GM12878 (cell line): ENCODE measurements around the gene MGME1.

Experiments used
- CHD2 ChIP-seq: IDR thresholded peaks from 2 replicates; pipeline ENCODE4 v1.6.1; 2011; ENCODE audit warnings: low read depth, low read length, improper control_type of control experiment, borderline replicate concordance
- IRF4 ChIP-seq: IDR thresholded peaks from 2 replicates; pipeline ENCODE4 v1.6.1; 2011; ENCODE audit warnings: low read depth, low read length
- PAX5 ChIP-seq: IDR thresholded peaks from 2 replicates; pipeline ENCODE4 v1.6.1; 2011; ENCODE audit warnings: low read depth, low read length, borderline replicate concordance
- POLR2A ChIP-seq: IDR thresholded peaks from 2 replicates; pipeline ENCODE4 v1.6.1; 2011; ENCODE audit warnings: low read depth, mild to moderate bottlenecking, low read length
- TARDBP ChIP-seq: IDR thresholded peaks from 2 replicates; pipeline ENCODE4 v1.6.1; 2016; ENCODE audit warnings: borderline replicate concordance
- TF ChIP-seq, protein P1 (sequence below), 3 experiments: IDR thresholded peaks in 2 of 3; conservative IDR thresholded peaks in 1 of 3; 2 replicates each; pipeline ENCODE4 v1.5.1; 2011; ENCODE audit warnings: low read depth in 3 of 3, low read length in 3 of 3, mild to moderate bottlenecking in 3 of 3, control low read depth in 2 of 3, moderate library complexity in 2 of 3, inconsistent platforms in 1 of 3, mixed read lengths in 1 of 3; ENCODE audit not compliant: control insufficient read depth in 2 of 3, insufficient read depth in 1 of 3; ENCODE audit errors: extremely low read depth in 1 of 3
- TF ChIP-seq, protein P2 (sequence below): fragments of 450-650 bp; IDR thresholded peaks from 2 replicates; pipeline ENCODE4 v1.6.1; 2017; ENCODE audit warnings: mild to moderate bottlenecking, moderate library complexity
- TF ChIP-seq, protein P3 (sequence below): IDR thresholded peaks from 2 replicates; pipeline ENCODE4 v1.6.1; 2012; ENCODE audit warnings: low read depth, low read length, improper control_type of control experiment
- TF ChIP-seq, protein P4 (sequence below): IDR thresholded peaks from 2 replicates; pipeline ENCODE4 v1.6.1; 2012; ENCODE audit warnings: mild to moderate bottlenecking, low read depth, low read length

DNA sequence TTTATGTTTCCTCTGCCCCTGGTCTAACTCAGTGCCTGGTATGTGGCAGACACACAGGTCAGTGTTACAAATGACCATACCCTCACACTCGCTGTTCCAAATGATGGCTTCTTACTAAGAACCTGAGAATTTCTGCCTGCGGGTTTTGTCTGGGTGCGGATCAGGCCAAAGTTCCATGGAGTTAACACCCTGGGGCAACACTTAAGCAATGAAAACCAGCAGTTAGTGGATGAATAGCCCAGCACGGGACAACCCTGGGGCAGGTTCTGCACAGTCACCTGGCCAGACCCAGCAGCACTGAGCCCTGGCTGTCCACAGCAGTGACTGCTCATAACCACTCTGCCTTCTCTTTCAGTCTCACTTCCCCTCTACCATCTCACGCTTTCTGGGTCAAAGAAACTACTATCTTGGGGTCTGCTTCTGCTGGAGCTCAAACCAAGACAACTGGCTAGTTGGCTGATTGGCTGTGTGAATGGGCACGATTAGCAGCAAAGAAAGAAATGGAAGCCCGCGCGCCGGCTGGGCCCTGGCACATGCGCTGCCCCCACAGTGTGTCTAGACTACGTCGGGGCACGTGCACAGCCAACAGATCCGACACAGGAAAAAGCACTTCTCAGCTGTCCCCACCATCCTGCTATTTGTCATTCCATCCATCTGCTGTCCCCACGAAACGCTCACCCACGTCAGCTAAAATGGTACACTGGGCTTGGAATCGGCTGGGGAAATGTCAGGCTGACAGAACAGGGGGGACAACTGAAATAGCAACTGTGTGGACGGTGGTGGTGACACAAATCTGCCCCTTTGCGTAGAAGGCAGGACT, 36.6 kb downstream of the MGME1 start:
- TF ChIP-seq POLR2A (peak; percentile 60), TARDBP (no peak), IRF4 (peak; percentile 93), CHD2 (no peak; the same call in 1 of the 2 replicates), PAX5 (peak; percentile 80; the same call in 1 of the 2 replicates)
- TF ChIP-seq, protein P1, sequence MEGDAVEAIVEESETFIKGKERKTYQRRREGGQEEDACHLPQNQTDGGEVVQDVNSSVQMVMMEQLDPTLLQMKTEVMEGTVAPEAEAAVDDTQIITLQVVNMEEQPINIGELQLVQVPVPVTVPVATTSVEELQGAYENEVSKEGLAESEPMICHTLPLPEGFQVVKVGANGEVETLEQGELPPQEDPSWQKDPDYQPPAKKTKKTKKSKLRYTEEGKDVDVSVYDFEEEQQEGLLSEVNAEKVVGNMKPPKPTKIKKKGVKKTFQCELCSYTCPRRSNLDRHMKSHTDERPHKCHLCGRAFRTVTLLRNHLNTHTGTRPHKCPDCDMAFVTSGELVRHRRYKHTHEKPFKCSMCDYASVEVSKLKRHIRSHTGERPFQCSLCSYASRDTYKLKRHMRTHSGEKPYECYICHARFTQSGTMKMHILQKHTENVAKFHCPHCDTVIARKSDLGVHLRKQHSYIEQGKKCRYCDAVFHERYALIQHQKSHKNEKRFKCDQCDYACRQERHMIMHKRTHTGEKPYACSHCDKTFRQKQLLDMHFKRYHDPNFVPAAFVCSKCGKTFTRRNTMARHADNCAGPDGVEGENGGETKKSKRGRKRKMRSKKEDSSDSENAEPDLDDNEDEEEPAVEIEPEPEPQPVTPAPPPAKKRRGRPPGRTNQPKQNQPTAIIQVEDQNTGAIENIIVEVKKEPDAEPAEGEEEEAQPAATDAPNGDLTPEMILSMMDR (IDR thresholded peaks at IDR 0.05 in 2 of 3, conservative IDR thresholded peaks at IDR 0.05 in 1 of 3; ENCODE audit: control insufficient read depth in 2 of 3, extremely low read depth in 1 of 3, insufficient read depth in 1 of 3, low read depth in 3 of 3, low read length in 3 of 3): no peak
- TF ChIP-seq, protein P2, sequence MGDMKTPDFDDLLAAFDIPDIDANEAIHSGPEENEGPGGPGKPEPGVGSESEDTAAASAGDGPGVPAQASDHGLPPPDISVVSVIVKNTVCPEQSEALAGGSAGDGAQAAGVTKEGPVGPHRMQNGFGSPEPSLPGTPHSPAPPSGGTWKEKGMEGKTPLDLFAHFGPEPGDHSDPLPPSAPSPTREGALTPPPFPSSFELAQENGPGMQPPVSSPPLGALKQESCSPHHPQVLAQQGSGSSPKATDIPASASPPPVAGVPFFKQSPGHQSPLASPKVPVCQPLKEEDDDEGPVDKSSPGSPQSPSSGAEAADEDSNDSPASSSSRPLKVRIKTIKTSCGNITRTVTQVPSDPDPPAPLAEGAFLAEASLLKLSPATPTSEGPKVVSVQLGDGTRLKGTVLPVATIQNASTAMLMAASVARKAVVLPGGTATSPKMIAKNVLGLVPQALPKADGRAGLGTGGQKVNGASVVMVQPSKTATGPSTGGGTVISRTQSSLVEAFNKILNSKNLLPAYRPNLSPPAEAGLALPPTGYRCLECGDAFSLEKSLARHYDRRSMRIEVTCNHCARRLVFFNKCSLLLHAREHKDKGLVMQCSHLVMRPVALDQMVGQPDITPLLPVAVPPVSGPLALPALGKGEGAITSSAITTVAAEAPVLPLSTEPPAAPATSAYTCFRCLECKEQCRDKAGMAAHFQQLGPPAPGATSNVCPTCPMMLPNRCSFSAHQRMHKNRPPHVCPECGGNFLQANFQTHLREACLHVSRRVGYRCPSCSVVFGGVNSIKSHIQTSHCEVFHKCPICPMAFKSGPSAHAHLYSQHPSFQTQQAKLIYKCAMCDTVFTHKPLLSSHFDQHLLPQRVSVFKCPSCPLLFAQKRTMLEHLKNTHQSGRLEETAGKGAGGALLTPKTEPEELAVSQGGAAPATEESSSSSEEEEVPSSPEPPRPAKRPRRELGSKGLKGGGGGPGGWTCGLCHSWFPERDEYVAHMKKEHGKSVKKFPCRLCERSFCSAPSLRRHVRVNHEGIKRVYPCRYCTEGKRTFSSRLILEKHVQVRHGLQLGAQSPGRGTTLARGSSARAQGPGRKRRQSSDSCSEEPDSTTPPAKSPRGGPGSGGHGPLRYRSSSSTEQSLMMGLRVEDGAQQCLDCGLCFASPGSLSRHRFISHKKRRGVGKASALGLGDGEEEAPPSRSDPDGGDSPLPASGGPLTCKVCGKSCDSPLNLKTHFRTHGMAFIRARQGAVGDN: peak; percentile 53; the same call in 1 of the 2 replicates
- TF ChIP-seq, protein P3, sequence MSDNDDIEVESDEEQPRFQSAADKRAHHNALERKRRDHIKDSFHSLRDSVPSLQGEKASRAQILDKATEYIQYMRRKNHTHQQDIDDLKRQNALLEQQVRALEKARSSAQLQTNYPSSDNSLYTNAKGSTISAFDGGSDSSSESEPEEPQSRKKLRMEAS: peak; percentile 36; the same call in 1 of the 2 replicates
- TF ChIP-seq, protein P4, sequence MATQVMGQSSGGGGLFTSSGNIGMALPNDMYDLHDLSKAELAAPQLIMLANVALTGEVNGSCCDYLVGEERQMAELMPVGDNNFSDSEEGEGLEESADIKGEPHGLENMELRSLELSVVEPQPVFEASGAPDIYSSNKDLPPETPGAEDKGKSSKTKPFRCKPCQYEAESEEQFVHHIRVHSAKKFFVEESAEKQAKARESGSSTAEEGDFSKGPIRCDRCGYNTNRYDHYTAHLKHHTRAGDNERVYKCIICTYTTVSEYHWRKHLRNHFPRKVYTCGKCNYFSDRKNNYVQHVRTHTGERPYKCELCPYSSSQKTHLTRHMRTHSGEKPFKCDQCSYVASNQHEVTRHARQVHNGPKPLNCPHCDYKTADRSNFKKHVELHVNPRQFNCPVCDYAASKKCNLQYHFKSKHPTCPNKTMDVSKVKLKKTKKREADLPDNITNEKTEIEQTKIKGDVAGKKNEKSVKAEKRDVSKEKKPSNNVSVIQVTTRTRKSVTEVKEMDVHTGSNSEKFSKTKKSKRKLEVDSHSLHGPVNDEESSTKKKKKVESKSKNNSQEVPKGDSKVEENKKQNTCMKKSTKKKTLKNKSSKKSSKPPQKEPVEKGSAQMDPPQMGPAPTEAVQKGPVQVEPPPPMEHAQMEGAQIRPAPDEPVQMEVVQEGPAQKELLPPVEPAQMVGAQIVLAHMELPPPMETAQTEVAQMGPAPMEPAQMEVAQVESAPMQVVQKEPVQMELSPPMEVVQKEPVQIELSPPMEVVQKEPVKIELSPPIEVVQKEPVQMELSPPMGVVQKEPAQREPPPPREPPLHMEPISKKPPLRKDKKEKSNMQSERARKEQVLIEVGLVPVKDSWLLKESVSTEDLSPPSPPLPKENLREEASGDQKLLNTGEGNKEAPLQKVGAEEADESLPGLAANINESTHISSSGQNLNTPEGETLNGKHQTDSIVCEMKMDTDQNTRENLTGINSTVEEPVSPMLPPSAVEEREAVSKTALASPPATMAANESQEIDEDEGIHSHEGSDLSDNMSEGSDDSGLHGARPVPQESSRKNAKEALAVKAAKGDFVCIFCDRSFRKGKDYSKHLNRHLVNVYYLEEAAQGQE: no peak
